ENCODE results near the gene TTC12. TPM values are rescaled to one million over a fixed set of nuclear protein-coding genes. Genes with fewer than 3 reads are reported as not detected.

TTC12 gene
- total RNA-seq, 2 experiments from 2014 or later: 3.6 to 3.9 TPM

DNA sequence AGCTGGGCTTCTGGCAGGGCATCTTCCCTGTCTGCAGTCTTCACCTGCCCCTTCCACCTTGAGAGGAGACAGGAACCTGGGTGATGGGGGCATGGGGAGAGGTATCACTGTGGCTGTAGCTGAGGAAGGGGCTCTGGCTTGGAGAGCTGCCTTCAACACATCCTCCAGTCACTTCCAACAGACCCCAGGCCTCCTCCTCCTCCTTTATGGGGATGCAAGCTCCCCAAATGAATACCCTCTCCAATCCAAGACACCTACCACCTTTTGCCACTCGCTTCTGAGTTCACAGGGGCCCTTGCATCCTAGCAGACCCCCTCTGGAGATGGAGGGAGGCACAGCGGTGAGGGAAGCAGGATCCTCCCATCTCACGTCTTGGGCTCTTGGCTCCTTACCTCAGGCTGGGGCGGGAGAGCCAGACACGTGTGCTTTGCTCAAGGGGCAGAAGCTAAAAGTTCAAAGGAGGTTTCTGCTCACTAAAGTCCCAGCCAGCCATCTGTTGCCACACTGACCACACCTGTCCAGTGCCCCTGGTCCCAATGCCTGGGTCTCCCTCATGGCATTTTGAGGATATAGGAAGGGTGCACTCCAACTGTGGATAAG is 86.3 kb downstream of the TTC12 start:
- H3K9me3 ChIP-seq (ENCODE audit: low read length): no peaks in the 10 kb centered on the region
- ChIA-PET CTCF (ENCODE audit: unreplicated experiment) (no interaction called here), POLR2A (no interaction called here)
- no peaks in the 10 kb centered on the region for H3K4me1 ChIP-seq (ENCODE audit: insufficient read depth, low read length, poor library complexity, severe bottlenecking)
- no peak for TF ChIP-seq EZH2phosphoT487 (IDR thresholded peaks at IDR 0.05; ENCODE audit: borderline replicate concordance, low read depth, low read length)
- TF ChIP-seq, protein P1, sequence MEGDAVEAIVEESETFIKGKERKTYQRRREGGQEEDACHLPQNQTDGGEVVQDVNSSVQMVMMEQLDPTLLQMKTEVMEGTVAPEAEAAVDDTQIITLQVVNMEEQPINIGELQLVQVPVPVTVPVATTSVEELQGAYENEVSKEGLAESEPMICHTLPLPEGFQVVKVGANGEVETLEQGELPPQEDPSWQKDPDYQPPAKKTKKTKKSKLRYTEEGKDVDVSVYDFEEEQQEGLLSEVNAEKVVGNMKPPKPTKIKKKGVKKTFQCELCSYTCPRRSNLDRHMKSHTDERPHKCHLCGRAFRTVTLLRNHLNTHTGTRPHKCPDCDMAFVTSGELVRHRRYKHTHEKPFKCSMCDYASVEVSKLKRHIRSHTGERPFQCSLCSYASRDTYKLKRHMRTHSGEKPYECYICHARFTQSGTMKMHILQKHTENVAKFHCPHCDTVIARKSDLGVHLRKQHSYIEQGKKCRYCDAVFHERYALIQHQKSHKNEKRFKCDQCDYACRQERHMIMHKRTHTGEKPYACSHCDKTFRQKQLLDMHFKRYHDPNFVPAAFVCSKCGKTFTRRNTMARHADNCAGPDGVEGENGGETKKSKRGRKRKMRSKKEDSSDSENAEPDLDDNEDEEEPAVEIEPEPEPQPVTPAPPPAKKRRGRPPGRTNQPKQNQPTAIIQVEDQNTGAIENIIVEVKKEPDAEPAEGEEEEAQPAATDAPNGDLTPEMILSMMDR (conservative IDR thresholded peaks at IDR 0.05; ENCODE audit: low read length): no peak
- intact Hi-C loops (cut with micrococcal nuclease; ENCODE audit: unreplicated experiment): no loop called here
- H3K4me3 ChIP-seq (ENCODE audit: low read depth, low read length, poor library complexity, severe bottlenecking): no peak overlapping the region
- no peak overlapping the region for H3K27ac ChIP-seq (ENCODE audit: low read depth, low read length, poor library complexity, severe bottlenecking)
- H3K4me2 ChIP-seq (ENCODE audit: low read length): no peak overlapping the region
- no peaks in the 10 kb centered on the region for H3K79me2 ChIP-seq (ENCODE audit: insufficient read depth, low read depth, low read length)
- no peaks in the 10 kb centered on the region for H3K9me2 ChIP-seq (ENCODE audit: insufficient read depth, low read length)
- H3K36me3 ChIP-seq (ENCODE audit: insufficient read depth, low read length): no peaks in the 10 kb centered on the region
- no TSS peak for BruUV-seq (replicated peaks)
- H4K20me1 ChIP-seq (ENCODE audit: insufficient read depth, low read length): no peaks in the 10 kb centered on the region
- no peak overlapping the region for H2AFZ ChIP-seq (ENCODE audit: low read length)
- no peak for DNase-seq (ENCODE audit: low spot score)

DNA sequence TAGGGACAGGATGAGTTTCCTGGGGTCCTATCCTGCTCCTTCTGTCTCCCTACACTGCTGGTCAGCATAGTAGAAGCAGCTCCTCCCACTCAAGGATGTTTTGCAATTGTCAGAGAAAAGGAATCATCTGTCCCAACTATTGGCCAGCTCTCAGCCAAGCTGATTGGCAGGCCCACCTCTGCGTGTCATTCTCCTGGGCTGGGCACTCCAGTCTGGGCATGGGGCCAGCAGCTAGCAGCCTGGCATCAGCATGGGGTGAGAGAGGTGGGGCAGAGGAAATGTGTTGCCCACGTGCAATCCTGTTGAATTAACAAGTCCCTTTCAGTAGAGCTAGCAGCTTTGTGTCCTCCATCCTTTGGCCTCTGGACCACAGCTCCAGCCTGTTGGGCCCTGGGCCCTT is 87.3 kb downstream of the TTC12 start:
- TF ChIP-seq, protein P1 (conservative IDR thresholded peaks at IDR 0.05; ENCODE audit: low read length): no peak
- no peak for TF ChIP-seq EZH2phosphoT487 (IDR thresholded peaks at IDR 0.05; ENCODE audit: borderline replicate concordance, low read depth, low read length)
- Histone ChIP-seq H3K79me2 (ENCODE audit: insufficient read depth, low read depth, low read length) (no peaks in the 10 kb centered on the region), H4K20me1 (ENCODE audit: insufficient read depth, low read length) (no peaks in the 10 kb centered on the region), H3K4me2 (ENCODE audit: low read length) (no peak overlapping the region), H2AFZ (ENCODE audit: low read length) (no peak overlapping the region), H3K27ac (ENCODE audit: low read depth, low read length, poor library complexity, severe bottlenecking) (no peak overlapping the region), H3K4me3 (ENCODE audit: low read depth, low read length, poor library complexity, severe bottlenecking) (no peak overlapping the region), H3K9me3 (ENCODE audit: low read length) (no peaks in the 10 kb centered on the region), H3K36me3 (ENCODE audit: insufficient read depth, low read length) (no peaks in the 10 kb centered on the region), H3K9me2 (ENCODE audit: insufficient read depth, low read length) (no peaks in the 10 kb centered on the region), H3K4me1 (ENCODE audit: insufficient read depth, low read length, poor library complexity, severe bottlenecking) (no peaks in the 10 kb centered on the region)
- BruUV-seq (replicated peaks): no TSS peak
- POLR2A ChIA-PET: interaction anchor here (0.9 kb wide), 1 partner anchor 8 kb away, joined by 3 read pairs; no protein-coding TSS in a partner anchor
- CTCF ChIA-PET (ENCODE audit: unreplicated experiment): no interaction called here
- intact Hi-C loops (cut with micrococcal nuclease; ENCODE audit: unreplicated experiment): no loop called here
- DNase-seq (ENCODE audit: low spot score): no peak

DNA sequence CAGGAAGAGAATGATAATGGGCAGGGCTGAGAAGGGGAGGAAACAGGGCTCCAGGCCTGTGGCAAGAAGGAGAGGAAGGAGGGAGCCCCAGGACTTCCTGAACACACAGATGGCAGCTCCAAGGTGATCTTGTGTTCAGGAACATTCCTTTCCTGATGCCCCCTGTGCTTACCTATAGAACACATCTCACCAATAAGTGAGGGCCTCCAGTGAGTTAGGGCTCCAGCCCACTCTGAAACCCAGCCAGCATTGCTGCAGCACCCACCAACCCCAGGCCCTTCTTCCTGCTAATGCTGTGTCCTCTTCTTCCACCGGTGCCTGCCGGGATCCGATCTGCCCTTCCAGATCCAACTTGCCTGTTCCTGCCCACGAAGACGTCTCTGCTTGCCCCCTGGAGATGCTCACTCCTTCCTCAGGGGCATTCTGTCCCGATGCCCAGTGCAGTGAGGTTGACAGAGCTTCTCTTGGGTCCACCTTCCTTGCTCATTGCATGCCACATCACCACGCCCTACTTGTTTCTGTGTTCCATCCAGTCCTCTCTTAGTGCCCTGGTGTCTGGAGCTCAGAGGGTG is 90.6 kb downstream of the TTC12 start:
- BruUV-seq (replicated peaks): no TSS peak
- no peak for TF ChIP-seq EZH2phosphoT487 (IDR thresholded peaks at IDR 0.05; ENCODE audit: borderline replicate concordance, low read depth, low read length)
- TF ChIP-seq, protein P1 (conservative IDR thresholded peaks at IDR 0.05; ENCODE audit: low read length): no peak
- H3K36me3 ChIP-seq (ENCODE audit: insufficient read depth, low read length): no peaks in the 10 kb centered on the region
- no peak overlapping the region for H3K4me2 ChIP-seq (ENCODE audit: low read length)
- no peak overlapping the region for H3K4me3 ChIP-seq (ENCODE audit: low read depth, low read length, poor library complexity, severe bottlenecking)
- H3K27ac ChIP-seq (ENCODE audit: low read depth, low read length, poor library complexity, severe bottlenecking): no peak overlapping the region
- ChIA-PET CTCF (ENCODE audit: unreplicated experiment) (no interaction called here), POLR2A (no interaction called here)
- intact Hi-C loops (cut with micrococcal nuclease; ENCODE audit: unreplicated experiment): no loop called here
- no peaks in the 10 kb centered on the region for H3K4me1 ChIP-seq (ENCODE audit: insufficient read depth, low read length, poor library complexity, severe bottlenecking)
- no peaks in the 10 kb centered on the region for H3K9me2 ChIP-seq (ENCODE audit: insufficient read depth, low read length)
- no peaks in the 10 kb centered on the region for H3K79me2 ChIP-seq (ENCODE audit: insufficient read depth, low read depth, low read length)
- DNase-seq (ENCODE audit: low spot score): no peak
- H3K9me3 ChIP-seq (ENCODE audit: low read length): no peaks in the 10 kb centered on the region
- no peaks in the 10 kb centered on the region for H4K20me1 ChIP-seq (ENCODE audit: insufficient read depth, low read length)
- no peak overlapping the region for H2AFZ ChIP-seq (ENCODE audit: low read length)

Data from OCI-LY7 (cell line).